Measurements from ENCODE around the gene L3MBTL3.
A peak's percentile ranks its signal among the peaks of the same experiment; 100 is the strongest.

GRCh38 chr6:130037207-130037811, 18.9 kb downstream of the L3MBTL3 start:
- TF ChIP-seq CTCF (IDR thresholded peaks at IDR 0.05): peak; percentile 15 to 30
- TF ChIP-seq POLR2AphosphoS5 (IDR thresholded peaks at IDR 0.05): no peak
- no peak for TF ChIP-seq POLR2A (IDR thresholded peaks at IDR 0.05)
